Thymus (tissue), 11 donors: ENCODE results near the gene KDM5D. TPM values are rescaled to one million over a fixed set of nuclear protein-coding genes. Genes with fewer than 3 reads are reported as not detected.

Experiments
- DNase-seq, 9 donors: peaks; one replicate each; pipeline ENCODE4 v3.0.0-alpha.2; 2013; ENCODE audit warnings: low spot score in 9 of 9, low read depth in 6 of 9, missing footprints in 1 of 9
- H3K27ac ChIP-seq, 2 donors: one replicate each; pipeline ENCODE4 v1.5.1; 2013; ENCODE audit warnings: control low read depth in 1 of 2, low read depth in 1 of 2, low read length in 1 of 2, mild to moderate bottlenecking in 1 of 2, moderate library complexity in 1 of 2
- H3K27me3 ChIP-seq, 2 donors: one replicate each; pipeline ENCODE4 v1.5.1; 2013; ENCODE audit warnings: low read length in 1 of 2; ENCODE audit not compliant: control insufficient read depth in 2 of 2, insufficient read depth in 1 of 2
- H3K36me3 ChIP-seq, 2 donors: one replicate each; pipeline ENCODE4 v1.5.1; 2013; ENCODE audit warnings: low read length in 1 of 2, mild to moderate bottlenecking in 1 of 2, moderate library complexity in 1 of 2; ENCODE audit not compliant: control insufficient read depth in 2 of 2, insufficient read depth in 2 of 2
- H3K4me1 ChIP-seq, 2 donors: one replicate each; pipeline ENCODE4 v1.5.1; 2013; ENCODE audit warnings: low read length in 2 of 2; ENCODE audit not compliant: control insufficient read depth in 2 of 2, insufficient read depth in 2 of 2
- H3K4me3 ChIP-seq, 2 donors: one replicate each; pipeline ENCODE4 v1.5.1; 2013; ENCODE audit warnings: low read length in 2 of 2, control low read depth in 1 of 2, mild to moderate bottlenecking in 1 of 2
- H3K9me3 ChIP-seq, 2 donors: one replicate each; pipeline ENCODE4 v1.5.1; 2013; ENCODE audit warnings: low read length in 1 of 2, mild to moderate bottlenecking in 1 of 2; ENCODE audit not compliant: control insufficient read depth in 2 of 2, insufficient read depth in 1 of 2
- WGBS: extraction: QIAGEN DNeasy Blood & Tissue Kit; methylation state at CpG from one replicate; pipeline ENCODE4 v1.1.7; 2013; 5-methylcytosine and 5-hydroxymethylcytosine counted together
- polyA plus RNA-seq: library from polyadenylated mRNA; stranded (reverse); fragments of 200-250 nt; gene quantifications from one replicate; pipeline ENCODE4 v1.2.3, GENCODE V29; 2013
- total RNA-seq: library from RNA; stranded (reverse); fragments of 120-200 nt; gene quantifications from one replicate; pipeline ENCODE4 v1.2.4, GENCODE V29; 2013
- donor health status: healthy.

The KDM5D gene
- total and polyA plus RNA-seq, 2 donors, result 54.0 TPM; not detected in 1

DNA sequence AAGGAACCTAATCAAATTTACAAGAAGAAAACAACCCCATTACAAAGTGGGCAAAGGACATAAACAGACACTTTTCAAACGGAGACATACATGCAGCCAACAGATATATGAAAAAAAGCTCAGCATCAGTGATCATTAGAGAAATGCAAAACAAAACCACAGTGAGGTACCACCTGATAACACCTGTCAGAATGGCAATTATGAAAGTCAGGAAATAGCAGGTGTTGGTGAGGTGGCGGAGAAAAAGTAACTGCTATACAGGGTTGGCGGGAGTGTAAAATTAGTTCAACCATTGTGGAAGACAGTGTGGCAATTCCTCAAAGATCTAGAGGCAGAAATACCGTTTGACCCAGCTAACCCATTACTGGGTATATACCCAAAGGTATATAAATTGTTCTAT, 31.1 kb downstream of the KDM5D start:
- Histone ChIP-seq H3K9me3 (no peaks in the 10 kb centered on the region), H3K27me3 (no peaks in the 10 kb centered on the region), H3K36me3 (peaks cover 0 to 31% of the 10 kb centered on the region in 2 donors), H3K27ac (no peak overlapping the region), H3K4me1 (no peaks in the 10 kb centered on the region), H3K4me3 (no peak overlapping the region)
- DNase-seq, result no peak
- 94% methylated on average over 4 of the region's 4 CpGs for WGBS

DNA sequence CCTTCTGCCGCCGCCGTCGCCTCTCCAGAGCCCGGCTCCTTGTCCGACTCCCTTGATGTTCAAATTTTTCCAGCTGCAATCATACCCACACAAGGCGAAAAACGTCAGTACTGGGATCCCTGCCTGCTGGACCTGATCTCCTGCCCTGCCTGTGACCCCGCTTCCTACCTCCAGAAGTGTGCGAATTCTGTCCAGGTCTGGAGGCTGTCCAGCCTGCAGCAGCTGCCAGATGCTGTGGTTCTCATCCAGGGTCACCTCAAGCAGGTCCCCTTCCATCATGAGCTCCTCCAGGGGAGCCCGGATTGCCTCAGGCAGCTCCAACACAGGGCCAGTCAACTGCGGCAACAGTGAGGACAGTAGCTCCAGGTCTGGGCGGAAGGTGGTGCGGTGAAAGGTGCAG, 38.3 kb downstream of the KDM5D start:
- H3K27me3 ChIP-seq, result no peaks in the 10 kb centered on the region
- no peak for DNase-seq
- H3K4me1 ChIP-seq, result no peaks in the 10 kb centered on the region
- no peaks in the 10 kb centered on the region for H3K9me3 ChIP-seq
- peaks cover 0 to 40% of the 10 kb centered on the region in 2 donors for H3K36me3 ChIP-seq
- H3K27ac ChIP-seq, result no peak overlapping the region
- 97% methylated on average over 14 of the region's 14 CpGs for WGBS
- H3K4me3 ChIP-seq, result no peak overlapping the region

DNA sequence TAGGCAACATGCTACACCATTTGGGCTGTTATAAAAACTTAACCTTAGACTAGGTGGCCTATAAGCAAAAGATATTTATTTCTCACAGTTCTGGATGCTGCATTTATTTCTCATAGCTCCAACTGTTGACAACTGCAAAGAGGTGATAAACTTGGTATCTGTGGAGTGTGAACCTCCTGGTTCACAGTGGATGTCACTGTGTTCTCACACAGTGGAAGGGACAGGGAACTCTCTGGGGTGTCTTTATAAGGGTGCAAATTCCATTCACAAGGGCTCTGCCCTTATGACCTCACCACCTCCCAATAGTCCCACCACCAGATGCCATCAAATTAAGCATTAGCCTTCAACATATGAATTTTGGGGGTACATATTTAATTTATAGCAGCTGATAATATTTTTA, 46.0 kb downstream of the KDM5D start:
- no peak overlapping the region for H3K4me3 ChIP-seq
- no peak overlapping the region for H3K27ac ChIP-seq
- no peaks in the 10 kb centered on the region for H3K4me1 ChIP-seq
- H3K27me3 ChIP-seq, result no peaks in the 10 kb centered on the region
- no peak for DNase-seq
- H3K36me3 ChIP-seq, result peaks cover 0 to 3% of the 10 kb centered on the region in 2 donors
- H3K9me3 ChIP-seq, result no peaks in the 10 kb centered on the region

DNA sequence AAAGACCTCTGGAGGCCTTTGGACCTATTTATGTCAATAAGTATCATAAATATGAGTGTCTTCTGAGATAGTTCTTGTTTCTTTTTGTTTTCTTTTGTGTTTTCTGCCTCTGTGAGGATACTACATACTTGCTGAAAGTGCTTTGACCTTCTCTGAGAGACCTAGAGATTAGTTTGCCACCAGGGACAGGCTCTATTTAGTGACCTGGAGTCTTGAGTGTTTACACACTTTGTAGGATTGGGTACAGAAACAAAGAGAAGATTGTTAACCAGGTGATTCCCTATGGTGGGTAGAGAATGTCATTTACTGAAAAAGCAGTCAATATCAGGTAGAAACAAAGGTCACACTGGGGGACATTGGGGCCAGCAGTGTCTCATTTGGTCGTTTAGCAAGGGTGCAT, 63.7 kb downstream of the KDM5D start:
- 0% methylated on average over 1 of the region's 1 CpG for WGBS

More for the DNA sequence above, 63.7 kb downstream of the KDM5D start:
- Histone ChIP-seq H3K4me3 (no peak overlapping the region), H3K4me1 (no peaks in the 10 kb centered on the region), H3K9me3 (no peaks in the 10 kb centered on the region), H3K27me3 (no peaks in the 10 kb centered on the region), H3K27ac (no peak overlapping the region), H3K36me3 (no peaks in the 10 kb centered on the region)
- DNase-seq, result no peak
